ENCODE measurements around the gene CMTR1.

The CMTR1 gene

DNA sequence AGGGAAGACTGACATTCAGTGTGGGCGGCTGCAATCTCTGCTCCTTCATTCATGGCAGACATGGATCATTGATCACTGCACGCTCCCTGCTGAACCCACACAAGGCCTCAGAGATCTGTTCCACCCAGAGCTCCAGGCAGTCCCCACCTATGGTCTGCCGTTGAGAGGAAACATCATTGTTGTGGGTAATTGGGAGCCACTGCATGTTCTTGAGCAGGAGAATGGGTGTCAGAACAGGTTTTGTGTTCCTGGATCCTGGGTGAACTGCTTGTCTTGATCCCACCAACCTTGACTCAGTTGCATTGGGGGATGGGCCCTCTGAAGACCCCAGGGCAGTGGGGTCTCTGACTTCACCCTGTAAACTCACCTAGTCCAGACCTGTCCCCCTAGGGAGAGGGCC, 89.8 kb downstream of the CMTR1 start:
- DNase-seq (ENCODE audit: low read depth): no peak
- no peak overlapping the region for H3K4me3 ChIP-seq (replicated peaks; ENCODE audit: low read depth, low read length)
- TF ChIP-seq, protein P1, sequence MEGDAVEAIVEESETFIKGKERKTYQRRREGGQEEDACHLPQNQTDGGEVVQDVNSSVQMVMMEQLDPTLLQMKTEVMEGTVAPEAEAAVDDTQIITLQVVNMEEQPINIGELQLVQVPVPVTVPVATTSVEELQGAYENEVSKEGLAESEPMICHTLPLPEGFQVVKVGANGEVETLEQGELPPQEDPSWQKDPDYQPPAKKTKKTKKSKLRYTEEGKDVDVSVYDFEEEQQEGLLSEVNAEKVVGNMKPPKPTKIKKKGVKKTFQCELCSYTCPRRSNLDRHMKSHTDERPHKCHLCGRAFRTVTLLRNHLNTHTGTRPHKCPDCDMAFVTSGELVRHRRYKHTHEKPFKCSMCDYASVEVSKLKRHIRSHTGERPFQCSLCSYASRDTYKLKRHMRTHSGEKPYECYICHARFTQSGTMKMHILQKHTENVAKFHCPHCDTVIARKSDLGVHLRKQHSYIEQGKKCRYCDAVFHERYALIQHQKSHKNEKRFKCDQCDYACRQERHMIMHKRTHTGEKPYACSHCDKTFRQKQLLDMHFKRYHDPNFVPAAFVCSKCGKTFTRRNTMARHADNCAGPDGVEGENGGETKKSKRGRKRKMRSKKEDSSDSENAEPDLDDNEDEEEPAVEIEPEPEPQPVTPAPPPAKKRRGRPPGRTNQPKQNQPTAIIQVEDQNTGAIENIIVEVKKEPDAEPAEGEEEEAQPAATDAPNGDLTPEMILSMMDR (IDR thresholded peaks at IDR 0.05; ENCODE audit: low read length, missing control alignments): no peak

DNA sequence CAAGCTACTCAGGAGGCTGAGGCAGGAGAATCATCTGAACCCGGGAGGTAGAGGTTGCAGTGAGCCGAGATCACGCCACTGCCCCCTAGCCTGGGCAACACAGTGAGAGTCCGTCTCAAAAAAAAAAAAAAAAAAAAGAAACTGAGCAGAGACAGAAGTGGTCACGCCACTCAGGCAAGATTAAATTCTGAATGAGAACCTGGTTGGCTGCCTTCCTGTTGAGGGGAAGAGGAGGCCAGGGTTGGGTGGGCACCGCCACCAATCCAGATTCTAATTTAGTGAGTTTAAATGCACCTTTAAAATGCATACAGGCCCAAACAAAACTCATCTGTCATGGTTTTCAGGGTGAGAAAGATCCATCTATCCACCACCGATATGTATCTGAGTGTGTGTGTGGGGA, 90.4 kb downstream of the CMTR1 start:
- DNase-seq (ENCODE audit: low read depth): no peak
- TF ChIP-seq, protein P1 (IDR thresholded peaks at IDR 0.05; ENCODE audit: low read length, missing control alignments): no peak
- no peak overlapping the region for H3K4me3 ChIP-seq (replicated peaks; ENCODE audit: low read depth, low read length)

DNA sequence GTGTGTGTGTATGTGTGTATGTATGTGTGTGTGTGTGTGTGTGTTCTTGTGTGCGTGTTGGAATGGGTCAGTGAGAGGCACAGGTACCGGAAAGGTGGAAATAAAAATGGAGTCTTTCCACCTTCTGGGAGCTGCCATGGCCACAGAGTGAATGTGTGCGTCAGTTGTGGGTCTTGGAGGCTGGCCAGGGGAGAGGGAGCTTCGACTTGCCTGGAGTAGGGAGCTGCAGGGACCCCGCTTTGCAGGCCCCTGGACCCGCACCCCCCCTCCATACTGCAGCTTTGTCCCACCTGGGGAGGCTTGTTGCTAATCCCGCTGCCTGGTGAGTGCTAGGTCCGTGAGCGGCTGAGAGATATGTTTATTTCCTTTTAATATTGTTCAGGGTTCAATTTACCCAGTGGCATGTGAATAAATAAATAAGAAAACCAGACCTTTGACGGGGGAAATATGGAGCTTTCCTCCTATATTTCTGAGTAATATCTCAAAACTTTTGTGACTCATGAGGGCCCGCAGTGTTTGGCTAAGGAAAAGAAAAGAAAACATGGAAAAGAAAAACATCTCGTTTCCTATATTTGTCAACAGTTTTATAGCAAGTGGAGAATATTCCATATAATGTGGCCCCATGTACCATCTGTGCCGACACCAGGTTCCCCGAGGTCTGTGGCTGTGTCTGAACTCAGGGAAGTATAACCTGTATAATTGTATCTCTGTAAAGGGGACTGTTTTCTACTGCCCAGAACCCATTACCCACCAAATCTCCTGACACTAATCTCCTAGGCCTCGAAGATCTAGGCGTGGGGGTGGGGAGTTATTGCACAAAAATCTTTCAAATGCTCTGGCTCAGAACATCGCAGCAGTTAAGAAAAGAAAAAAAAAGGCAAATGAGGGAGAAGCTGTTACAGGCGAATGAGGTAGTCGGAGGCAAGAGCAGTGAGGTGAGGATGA, 91.3 kb downstream of the CMTR1 start:
- H3K4me3 ChIP-seq (replicated peaks; ENCODE audit: low read depth, low read length): no peak overlapping the region
- peak; percentile 36 for DNase-seq (ENCODE audit: low read depth)
- TF ChIP-seq, protein P1 (IDR thresholded peaks at IDR 0.05; ENCODE audit: low read length, missing control alignments): no peak

DNA sequence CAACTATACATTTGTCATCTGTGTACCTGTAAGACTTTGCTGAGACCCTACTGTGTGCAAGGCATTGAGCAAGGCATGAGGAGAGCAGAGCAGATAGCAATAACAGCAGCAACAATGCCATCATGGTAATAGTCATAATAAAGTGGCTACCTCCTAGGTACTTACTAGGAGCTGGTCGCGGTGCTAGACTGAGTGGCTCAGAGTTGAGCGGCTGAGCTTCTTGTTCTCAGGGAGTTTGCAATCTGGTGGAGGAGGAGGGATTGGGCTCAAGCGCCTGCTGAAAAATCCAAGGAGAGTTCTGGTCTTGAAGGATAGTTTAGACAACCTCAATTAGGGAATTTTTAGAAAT, 91.9 kb downstream of the CMTR1 start:
- H3K4me3 ChIP-seq (replicated peaks; ENCODE audit: low read depth, low read length): no peak overlapping the region
- no peak for DNase-seq (ENCODE audit: low read depth)
- TF ChIP-seq, protein P1 (IDR thresholded peaks at IDR 0.05; ENCODE audit: low read length, missing control alignments): no peak

DNA sequence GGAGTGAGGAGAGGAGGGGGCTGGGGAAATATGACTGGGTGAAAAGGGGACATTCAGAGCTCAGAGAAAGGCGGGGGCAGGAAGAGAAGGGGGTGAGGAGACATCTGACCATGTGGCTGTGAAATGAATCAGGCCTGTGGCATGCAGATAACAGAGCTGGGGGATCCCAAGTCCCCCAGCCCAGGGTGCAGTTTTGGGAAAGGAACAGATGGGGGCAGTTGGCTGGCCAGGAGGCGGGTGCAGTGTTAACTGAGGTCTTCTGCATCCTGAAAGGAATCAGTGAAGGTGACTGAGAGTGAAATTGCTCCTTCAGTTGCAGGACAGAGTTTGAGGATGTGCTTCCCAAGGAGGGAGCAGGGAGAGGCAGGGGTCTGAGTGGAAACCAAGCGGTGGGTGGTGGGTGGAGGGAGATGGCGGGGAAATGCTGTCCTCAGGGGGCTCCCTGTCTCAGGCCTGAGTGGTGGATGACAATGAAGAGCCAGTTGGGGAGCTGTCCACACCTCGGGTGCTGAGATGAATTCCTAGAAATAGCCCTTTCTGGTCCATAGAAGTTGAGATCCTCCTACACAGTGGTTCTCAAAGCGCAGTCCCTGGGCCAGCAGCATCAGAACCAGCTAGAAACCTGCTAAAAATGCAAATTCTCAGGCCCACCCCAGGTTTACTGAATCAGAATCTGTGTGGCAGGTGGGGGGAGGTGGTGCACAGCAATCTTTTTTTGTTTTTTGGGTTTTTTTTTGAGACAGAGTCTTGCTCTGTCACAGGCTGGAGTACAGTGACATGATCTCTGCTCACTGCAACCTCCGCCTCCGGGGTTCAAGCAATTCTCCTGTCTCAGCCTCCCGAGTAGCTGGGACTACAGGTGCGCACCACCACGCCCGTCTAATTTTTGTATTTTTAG, 92.7 kb downstream of the CMTR1 start:
- peak; percentile 50 for DNase-seq (ENCODE audit: low read depth)
- TF ChIP-seq, protein P1 (IDR thresholded peaks at IDR 0.05; ENCODE audit: low read length, missing control alignments): no peak

DNA sequence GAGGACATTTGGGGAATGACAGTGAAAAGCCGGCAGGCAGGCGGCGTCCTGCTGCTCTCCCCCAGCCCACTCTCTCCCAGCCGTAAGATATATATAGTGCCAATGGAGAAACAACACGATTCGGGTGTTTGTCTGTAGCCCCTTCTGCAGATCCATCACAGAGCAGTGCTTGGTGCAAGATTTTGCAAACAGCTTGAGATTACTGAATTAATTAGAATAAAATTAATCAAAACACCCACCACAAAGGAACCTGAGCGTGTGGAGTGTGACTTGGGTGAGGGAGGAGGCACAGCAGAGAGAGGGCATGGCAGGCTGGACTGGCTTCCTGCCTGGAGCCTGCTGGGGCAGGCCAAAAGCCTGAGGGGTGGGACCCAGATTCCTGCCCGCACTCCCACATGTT, 95.5 kb downstream of the CMTR1 start:
- no peak overlapping the region for H3K4me3 ChIP-seq (replicated peaks; ENCODE audit: low read depth, low read length)
- no peak for DNase-seq (ENCODE audit: low read depth)
- TF ChIP-seq, protein P1 (IDR thresholded peaks at IDR 0.05; ENCODE audit: low read length, missing control alignments): no peak

More for the DNA sequence above, 92.7 kb downstream of the CMTR1 start:
- no peak overlapping the region for H3K4me3 ChIP-seq (replicated peaks; ENCODE audit: low read depth, low read length)
